SK-N-SH (cell line): Measurements from ENCODE around the gene RRP1B. TPM values are rescaled to one million over a fixed set of nuclear protein-coding genes. Genes with fewer than 3 reads are reported as not detected.

Experiments used
- CTCF ChIA-PET: fragments of 300-600, 350-600 bp; formaldehyde crosslinking; extraction: SDS; loops from one replicate; lab custom pipeline; 2021; lab: Yijun Ruan, JAX
- POLR2A ChIA-PET: fragments of 350-600 bp; sonication (Branson Sonifier 250); formaldehyde crosslinking; extraction: SDS; loops from one replicate; lab custom pipeline; 2020; ENCODE audit warnings: antibody characterized with exemption, inconsistent platforms; lab: Yijun Ruan, JAX
- DNase-seq: peaks from one replicate; pipeline ENCODE4 v3.0.0; 2012
- H2AFZ ChIP-seq: fragments of 200-600 bp; sonication (generic); 2 replicates; pipeline ENCODE4 v1.8.1; 2016; ENCODE audit warnings: antibody characterized with exemption, mild to moderate bottlenecking, low read depth
- H3F3A ChIP-seq: fragments of 200-600 bp; sonication (generic); replicated peaks from 2 replicates; pipeline ENCODE3; 2016; ENCODE audit warnings: antibody characterized with exemption, mild to moderate bottlenecking; ENCODE audit not compliant: insufficient read depth
- H3K27ac ChIP-seq, 2 experiments: fragments of 200-500 bp in 1 of 2; fragments of 200-600 bp in 1 of 2; sonication (Bioruptor generic) in 1 of 2; sonication (generic), shearing (Covaris generic) in 1 of 2; 2 replicates each; pipeline versions ENCODE4 v1.5.1 to v1.6.1; 2014 to 2016; ENCODE audit warnings: low read depth in 2 of 2, inconsistent platforms in 1 of 2, low read length in 1 of 2, mild to moderate bottlenecking in 1 of 2, mixed read lengths in 1 of 2
- H3K27me3 ChIP-seq: fragments of 200-600 bp; sonication (generic), shearing (Covaris generic); 2 replicates; pipeline ENCODE4 v1.6.1; 2016; ENCODE audit warnings: mixed run types; ENCODE audit not compliant: insufficient read depth
- H3K36me3 ChIP-seq, 2 experiments: fragments of 200-500 bp in 1 of 2; fragments of 200-600 bp in 1 of 2; sonication (Bioruptor generic) in 1 of 2; sonication (generic) in 1 of 2; replicated peaks in 1 of 2; 2 replicates each; pipeline versions ENCODE3 to v1.5.1; 2014 to 2016; ENCODE audit warnings: low read length in 1 of 2, mild to moderate bottlenecking in 1 of 2; ENCODE audit not compliant: insufficient read depth in 2 of 2, control insufficient read depth in 1 of 2
- H3K4me1 ChIP-seq, 2 experiments: fragments of 200-500 bp in 1 of 2; fragments of 200-600 bp in 1 of 2; sonication (Bioruptor generic) in 1 of 2; sonication (generic), shearing (Covaris generic) in 1 of 2; 2 replicates each; pipeline versions ENCODE4 v1.5.1 to v1.6.1; 2014 to 2016; ENCODE audit warnings: low read depth in 1 of 2, low read length in 1 of 2, mixed run types in 1 of 2; ENCODE audit not compliant: insufficient read depth in 2 of 2, control insufficient read depth in 1 of 2
- H3K4me2 ChIP-seq: fragments of 200-600 bp; sonication (generic), shearing (Covaris generic); 2 replicates; pipeline ENCODE4 v1.6.1; 2017; ENCODE audit warnings: mixed run types
- H3K4me3 ChIP-seq, 2 experiments: fragments of 200-500 bp in 1 of 2; fragments of 200-600 bp in 1 of 2; sonication (Bioruptor generic) in 1 of 2; sonication (generic), shearing (Covaris generic) in 1 of 2; 2 replicates each; pipeline versions ENCODE4 v1.5.1 to v1.8.1; 2014 to 2016; ENCODE audit warnings: low read depth in 2 of 2, inconsistent platforms in 1 of 2, low read length in 1 of 2, mild to moderate bottlenecking in 1 of 2, mixed read lengths in 1 of 2, moderate library complexity in 1 of 2
- H3K79me2 ChIP-seq: fragments of 200-600 bp; sonication (generic); 2 replicates; pipeline ENCODE4 v1.8.1; 2017; ENCODE audit warnings: mild to moderate bottlenecking; ENCODE audit not compliant: insufficient read depth
- H3K9ac ChIP-seq: fragments of 200-600 bp; sonication (generic); 2 replicates; pipeline ENCODE4 v1.6.1; 2017; ENCODE audit warnings: mixed run types
- H3K9me2 ChIP-seq: fragments of 200-600 bp; sonication (generic); 2 replicates; pipeline ENCODE4 v1.6.1; 2017; ENCODE audit warnings: mixed run types
- H3K9me3 ChIP-seq: fragments of 200-600 bp; sonication (generic); 2 replicates; pipeline ENCODE4 v1.6.1; 2017; ENCODE audit warnings: mixed run types, mild to moderate bottlenecking, moderate library complexity
- H4K20me1 ChIP-seq: fragments of 200-600 bp; sonication (generic); 2 replicates; pipeline ENCODE4 v1.6.1; 2017; ENCODE audit warnings: mild to moderate bottlenecking, mixed run types; ENCODE audit not compliant: insufficient read depth
- CHD2 ChIP-seq: fragments of 150-350 bp; IDR thresholded peaks from 2 replicates; pipeline ENCODE4 v1.6.1; 2018; ENCODE audit warnings: low read length; ENCODE audit not compliant: partially characterized antibody
- EP300 ChIP-seq, 2 experiments: IDR thresholded peaks; 2 replicates each; pipeline versions ENCODE4 v1.4.0 to v1.6.1; 2012; ENCODE audit warnings: borderline replicate concordance in 1 of 2, low read depth in 1 of 2, low read length in 1 of 2
- GATA2 ChIP-seq: sonication (generic); formaldehyde crosslinking; IDR thresholded peaks from 2 replicates; pipeline ENCODE4 v1.5.0; 2020; ENCODE audit warnings: mild to moderate bottlenecking, missing genetic modification reagents
- MEF2A ChIP-seq: IDR thresholded peaks from 2 replicates; pipeline ENCODE4 v1.4.0; 2012; ENCODE audit warnings: low read depth, borderline replicate concordance
- MXI1 ChIP-seq: IDR thresholded peaks from 2 replicates; pipeline ENCODE4 v1.6.1; 2012; ENCODE audit warnings: mild to moderate bottlenecking, low read depth, low read length, improper control_type of control experiment
- NRF1 ChIP-seq: IDR thresholded peaks from 2 replicates; pipeline ENCODE4 v1.6.1; 2012; ENCODE audit warnings: low read depth, mild to moderate bottlenecking, low read length
- POLR2AphosphoS5 ChIP-seq: IDR thresholded peaks from 2 replicates; pipeline ENCODE4 v1.6.1; 2012; ENCODE audit warnings: low read depth, low read length
- RCOR1 ChIP-seq: fragments of 150-350 bp; IDR thresholded peaks from 2 replicates; pipeline ENCODE4 v1.6.1; 2017; ENCODE audit warnings: antibody characterized with exemption, low read length
- SIN3A ChIP-seq: IDR thresholded peaks from 2 replicates; pipeline ENCODE4 v1.6.1; 2012; ENCODE audit warnings: low read depth, mild to moderate bottlenecking, low read length, moderate library complexity, borderline replicate concordance
- TAF1 ChIP-seq: IDR thresholded peaks from 2 replicates; pipeline ENCODE4 v1.6.1; 2012; ENCODE audit warnings: low read depth, mild to moderate bottlenecking, low read length, moderate library complexity, borderline replicate concordance
- TEAD4 ChIP-seq: IDR thresholded peaks from 2 replicates; pipeline ENCODE4 v1.4.0; 2012; ENCODE audit warnings: mild to moderate bottlenecking, borderline replicate concordance; ENCODE audit not compliant: insufficient read depth
- WGBS: methylation state at CpG from one replicate; pipeline ENCODE4 v1.1.6; 2017; ENCODE audit warnings: low lambda C conversion rate; 5-methylcytosine and 5-hydroxymethylcytosine counted together
- polyA plus RNA-seq, 3 experiments: library from polyadenylated mRNA; depleted of rRNA; stranded (reverse); fragments of >200 nt; gene quantifications; 2 replicates each; pipeline ENCODE4 v1.2.3, GENCODE V29; 2012
- TF ChIP-seq, protein P1 (sequence below): IDR thresholded peaks from 2 replicates; pipeline ENCODE4 v1.4.0; 2012; ENCODE audit warnings: low read depth, borderline replicate concordance
- TF ChIP-seq, protein P2 (sequence below): IDR thresholded peaks from 2 replicates; pipeline ENCODE4 v1.6.1; 2012; ENCODE audit warnings: mild to moderate bottlenecking, low read depth, low read length, moderate library complexity
- TF ChIP-seq, protein P3 (sequence below): IDR thresholded peaks from 2 replicates; pipeline ENCODE4 v1.4.0; 2012; ENCODE audit warnings: low read depth
- TF ChIP-seq, protein P4 (sequence below): fragments of 200-600 bp; sonication (generic); IDR thresholded peaks from 2 replicates; pipeline ENCODE4 v1.6.1; 2017; ENCODE audit warnings: antibody characterized with exemption, mild to moderate bottlenecking, moderate library complexity
- TF ChIP-seq, protein P5 (sequence below): fragments of 150-350 bp; IDR thresholded peaks from 2 replicates; pipeline ENCODE4 v1.6.1; 2016; ENCODE audit warnings: mild to moderate bottlenecking, low read depth, low read length

Gene RRP1B
- polyA plus RNA-seq, 1 of the 3 experiments (the other 2 are of a cell fraction): 10.4 TPM

DNA sequence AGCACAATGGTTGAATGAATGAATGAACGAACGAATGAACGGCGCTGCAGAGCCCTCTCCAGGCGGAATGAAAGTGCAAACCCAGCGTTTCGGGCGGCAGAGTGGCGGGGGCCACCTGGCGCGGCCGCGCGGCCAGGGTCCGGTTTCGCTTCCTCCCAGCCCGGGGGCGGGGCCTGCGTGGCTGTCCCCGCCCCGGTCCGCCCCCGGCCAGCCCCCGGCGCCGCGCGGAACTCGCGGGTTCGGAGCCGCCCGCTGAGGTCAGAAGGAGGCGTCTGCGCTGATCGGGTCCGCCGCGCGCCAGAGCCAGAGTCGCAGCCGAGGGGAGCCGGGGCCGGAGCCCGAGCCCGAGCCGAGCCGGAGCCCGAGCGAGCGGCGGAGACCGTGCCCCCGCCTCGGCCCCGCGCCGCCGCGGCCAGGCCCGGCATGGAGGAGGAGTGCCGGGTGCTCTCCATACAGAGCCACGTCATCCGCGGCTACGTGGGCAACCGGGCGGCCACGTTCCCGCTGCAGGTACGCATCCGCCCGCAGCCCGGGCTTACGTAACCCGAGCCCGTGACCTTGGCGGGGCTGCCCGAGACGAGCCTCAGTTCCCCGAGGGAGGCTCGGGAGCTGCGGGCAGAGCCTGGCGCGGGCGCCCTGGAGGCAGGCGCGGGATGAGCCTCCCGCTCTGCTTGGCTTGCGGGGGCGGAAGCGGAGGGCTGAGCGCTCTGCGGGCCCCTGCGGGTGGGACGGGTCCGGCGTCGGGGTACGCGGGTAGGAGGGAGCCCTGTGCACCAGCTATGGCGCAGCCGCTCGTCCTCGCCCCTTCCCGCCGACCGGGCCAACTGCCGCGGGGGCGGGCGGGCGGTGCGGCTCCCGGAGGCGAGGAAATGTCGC, 59.8 kb downstream of the RRP1B start, which contains the start of gene PDXK:
PDXK (plus strand) TSS at position 258 of the 876 bp plus-strand sequence; CDS start at position 424, 166 bp downstream.
- Histone ChIP-seq H3F3A (no peaks in the 10 kb centered on the region), H3K36me3 (no peaks in the 10 kb centered on the region), H3K4me2 (peak within 1 kb of the TSS; percentile 100)
- DNase-seq: peak; percentile 97
- TF ChIP-seq SIN3A: no peak
- TF ChIP-seq RCOR1: no peak
- TF ChIP-seq, protein P1, sequence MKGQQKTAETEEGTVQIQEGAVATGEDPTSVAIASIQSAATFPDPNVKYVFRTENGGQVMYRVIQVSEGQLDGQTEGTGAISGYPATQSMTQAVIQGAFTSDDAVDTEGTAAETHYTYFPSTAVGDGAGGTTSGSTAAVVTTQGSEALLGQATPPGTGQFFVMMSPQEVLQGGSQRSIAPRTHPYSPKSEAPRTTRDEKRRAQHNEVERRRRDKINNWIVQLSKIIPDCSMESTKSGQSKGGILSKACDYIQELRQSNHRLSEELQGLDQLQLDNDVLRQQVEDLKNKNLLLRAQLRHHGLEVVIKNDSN: no peak
- peak; percentile 31; the same call in 1 of the 2 replicates for TF ChIP-seq NRF1
- TF ChIP-seq EP300 (IDR thresholded peaks at IDR 0.05; ENCODE audit: borderline replicate concordance in 1 of 2, low read depth in 1 of 2, low read length in 1 of 2): no peak
- TF ChIP-seq, protein P2, sequence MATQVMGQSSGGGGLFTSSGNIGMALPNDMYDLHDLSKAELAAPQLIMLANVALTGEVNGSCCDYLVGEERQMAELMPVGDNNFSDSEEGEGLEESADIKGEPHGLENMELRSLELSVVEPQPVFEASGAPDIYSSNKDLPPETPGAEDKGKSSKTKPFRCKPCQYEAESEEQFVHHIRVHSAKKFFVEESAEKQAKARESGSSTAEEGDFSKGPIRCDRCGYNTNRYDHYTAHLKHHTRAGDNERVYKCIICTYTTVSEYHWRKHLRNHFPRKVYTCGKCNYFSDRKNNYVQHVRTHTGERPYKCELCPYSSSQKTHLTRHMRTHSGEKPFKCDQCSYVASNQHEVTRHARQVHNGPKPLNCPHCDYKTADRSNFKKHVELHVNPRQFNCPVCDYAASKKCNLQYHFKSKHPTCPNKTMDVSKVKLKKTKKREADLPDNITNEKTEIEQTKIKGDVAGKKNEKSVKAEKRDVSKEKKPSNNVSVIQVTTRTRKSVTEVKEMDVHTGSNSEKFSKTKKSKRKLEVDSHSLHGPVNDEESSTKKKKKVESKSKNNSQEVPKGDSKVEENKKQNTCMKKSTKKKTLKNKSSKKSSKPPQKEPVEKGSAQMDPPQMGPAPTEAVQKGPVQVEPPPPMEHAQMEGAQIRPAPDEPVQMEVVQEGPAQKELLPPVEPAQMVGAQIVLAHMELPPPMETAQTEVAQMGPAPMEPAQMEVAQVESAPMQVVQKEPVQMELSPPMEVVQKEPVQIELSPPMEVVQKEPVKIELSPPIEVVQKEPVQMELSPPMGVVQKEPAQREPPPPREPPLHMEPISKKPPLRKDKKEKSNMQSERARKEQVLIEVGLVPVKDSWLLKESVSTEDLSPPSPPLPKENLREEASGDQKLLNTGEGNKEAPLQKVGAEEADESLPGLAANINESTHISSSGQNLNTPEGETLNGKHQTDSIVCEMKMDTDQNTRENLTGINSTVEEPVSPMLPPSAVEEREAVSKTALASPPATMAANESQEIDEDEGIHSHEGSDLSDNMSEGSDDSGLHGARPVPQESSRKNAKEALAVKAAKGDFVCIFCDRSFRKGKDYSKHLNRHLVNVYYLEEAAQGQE: no peak
- TF ChIP-seq, protein P3, sequence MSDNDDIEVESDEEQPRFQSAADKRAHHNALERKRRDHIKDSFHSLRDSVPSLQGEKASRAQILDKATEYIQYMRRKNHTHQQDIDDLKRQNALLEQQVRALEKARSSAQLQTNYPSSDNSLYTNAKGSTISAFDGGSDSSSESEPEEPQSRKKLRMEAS: peak; percentile 15; the same call in 1 of the 2 replicates
- TF ChIP-seq, protein P4, sequence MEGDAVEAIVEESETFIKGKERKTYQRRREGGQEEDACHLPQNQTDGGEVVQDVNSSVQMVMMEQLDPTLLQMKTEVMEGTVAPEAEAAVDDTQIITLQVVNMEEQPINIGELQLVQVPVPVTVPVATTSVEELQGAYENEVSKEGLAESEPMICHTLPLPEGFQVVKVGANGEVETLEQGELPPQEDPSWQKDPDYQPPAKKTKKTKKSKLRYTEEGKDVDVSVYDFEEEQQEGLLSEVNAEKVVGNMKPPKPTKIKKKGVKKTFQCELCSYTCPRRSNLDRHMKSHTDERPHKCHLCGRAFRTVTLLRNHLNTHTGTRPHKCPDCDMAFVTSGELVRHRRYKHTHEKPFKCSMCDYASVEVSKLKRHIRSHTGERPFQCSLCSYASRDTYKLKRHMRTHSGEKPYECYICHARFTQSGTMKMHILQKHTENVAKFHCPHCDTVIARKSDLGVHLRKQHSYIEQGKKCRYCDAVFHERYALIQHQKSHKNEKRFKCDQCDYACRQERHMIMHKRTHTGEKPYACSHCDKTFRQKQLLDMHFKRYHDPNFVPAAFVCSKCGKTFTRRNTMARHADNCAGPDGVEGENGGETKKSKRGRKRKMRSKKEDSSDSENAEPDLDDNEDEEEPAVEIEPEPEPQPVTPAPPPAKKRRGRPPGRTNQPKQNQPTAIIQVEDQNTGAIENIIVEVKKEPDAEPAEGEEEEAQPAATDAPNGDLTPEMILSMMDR: 0 out of 2 replicates have a peak, but pooled peaks have one; percentile 2
- TF ChIP-seq, protein P5, sequence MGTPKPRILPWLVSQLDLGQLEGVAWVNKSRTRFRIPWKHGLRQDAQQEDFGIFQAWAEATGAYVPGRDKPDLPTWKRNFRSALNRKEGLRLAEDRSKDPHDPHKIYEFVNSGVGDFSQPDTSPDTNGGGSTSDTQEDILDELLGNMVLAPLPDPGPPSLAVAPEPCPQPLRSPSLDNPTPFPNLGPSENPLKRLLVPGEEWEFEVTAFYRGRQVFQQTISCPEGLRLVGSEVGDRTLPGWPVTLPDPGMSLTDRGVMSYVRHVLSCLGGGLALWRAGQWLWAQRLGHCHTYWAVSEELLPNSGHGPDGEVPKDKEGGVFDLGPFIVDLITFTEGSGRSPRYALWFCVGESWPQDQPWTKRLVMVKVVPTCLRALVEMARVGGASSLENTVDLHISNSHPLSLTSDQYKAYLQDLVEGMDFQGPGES: no peak
- TF ChIP-seq MXI1: peak; percentile 54
- no peak for TF ChIP-seq GATA2 (CRISPR knock-in tag)
- TF ChIP-seq MEF2A: no peak
- TF ChIP-seq TEAD4: no peak
- peak; percentile 75 for TF ChIP-seq POLR2AphosphoS5
- no peak for TF ChIP-seq CHD2
- no peak; the same call in 1 of the 2 replicates for TF ChIP-seq TAF1
- TF ChIP-seq, all 33 proteins: peak for 5
- H3K27ac ChIP-seq: peak within 1 kb of the TSS; percentile 61 to 77; a peak in 3 of 4 replicates
- peak within 1 kb of the TSS; percentile 95 for H3K4me3 ChIP-seq
- WGBS: 6% methylated on average over 3 of the region's 117 CpGs
- ChIA-PET CTCF (interaction anchor here (1.1 to 1.4 kb wide), 2 partner anchors 9 to 91 kb away, joined by 3 to 6 read pairs; no protein-coding TSS in a partner anchor), POLR2A (interaction anchor here (0.9 to 1.9 kb wide), 2 partner anchors 10 to 14 kb away, joined by 3 to 5 read pairs; no protein-coding TSS in a partner anchor)
- H2AFZ ChIP-seq: peak within 1 kb of the TSS; percentile 97
- peaks cover 35% of the 10 kb centered on the region for H4K20me1 ChIP-seq
- peaks cover 0 to 19% of the 10 kb centered on the region in 2 experiments; a peak in 2 of 4 replicates for H3K4me1 ChIP-seq
- H3K79me2 ChIP-seq: peaks cover 49% of the 10 kb centered on the region
- no peaks in the 10 kb centered on the region for H3K9me3 ChIP-seq
- no peaks in the 10 kb centered on the region for H3K9me2 ChIP-seq
- no peaks in the 10 kb centered on the region for H3K27me3 ChIP-seq
- peak within 1 kb of the TSS; percentile 91 for H3K9ac ChIP-seq
